Fibroblast of skin of scalp (primary cell): ENCODE data around the gene NDUFAF3. TPM values are rescaled to one million over a fixed set of nuclear protein-coding genes. Genes with fewer than 3 reads are reported as not detected.

Source experiments
- DNase-seq: peaks from one replicate; pipeline ENCODE4 v3.0.0-alpha.2; 2013
- polyA plus RNA-seq, 2 experiments: library from polyadenylated mRNA; unstranded; fragments of 120-200 nt; gene quantifications; one replicate each; pipeline ENCODE4 v1.2.1, GENCODE V29; 2013; ENCODE audit not compliant: insufficient read length in 2 of 2

The NDUFAF3 gene
- 96.0 TPM for polyA plus RNA-seq (2013, experiment 1 of 2; ENCODE audit: insufficient read length)
- 85.9 TPM for polyA plus RNA-seq (2013, experiment 2 of 2; ENCODE audit: insufficient read length)

DNA sequence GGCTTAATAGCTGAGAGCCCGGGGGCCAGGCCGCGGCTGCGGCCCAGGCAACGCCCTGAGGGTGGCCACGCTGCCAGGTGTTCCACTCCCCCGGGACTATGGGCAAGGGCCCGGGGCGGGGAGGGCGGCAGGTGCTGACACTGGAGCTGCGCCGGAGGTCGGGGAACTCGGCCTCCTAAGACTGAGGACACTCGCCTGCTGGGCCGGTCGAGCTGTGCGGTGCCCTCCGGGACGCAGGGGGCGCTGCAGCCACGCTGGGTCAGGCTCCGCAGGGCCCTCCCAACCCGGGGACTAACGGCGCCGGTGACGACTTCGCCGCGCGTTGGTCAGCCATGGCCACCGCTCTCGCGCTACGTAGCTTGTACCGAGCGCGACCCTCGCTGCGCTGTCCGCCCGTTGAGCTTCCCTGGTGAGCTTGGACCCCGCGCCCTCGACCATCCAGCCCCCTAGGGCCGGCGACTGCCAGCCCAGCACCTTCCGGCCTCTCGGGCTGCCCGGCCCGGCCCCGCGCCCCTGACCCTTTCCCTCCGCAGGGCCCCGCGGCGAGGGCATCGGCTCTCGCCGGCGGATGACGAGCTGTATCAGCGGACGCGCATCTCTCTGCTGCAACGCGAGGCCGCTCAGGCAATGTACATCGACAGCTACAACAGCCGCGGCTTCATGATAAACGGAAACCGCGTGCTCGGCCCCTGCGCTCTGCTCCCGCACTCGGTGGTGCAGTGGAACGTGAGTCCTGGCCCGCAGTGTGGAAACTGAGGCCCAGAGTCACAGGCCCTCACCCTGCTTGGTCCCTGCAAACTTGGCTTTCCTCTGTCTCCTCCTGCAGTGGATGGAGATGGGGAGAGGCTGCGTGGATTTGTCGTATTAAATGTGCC lies at the start of gene NDUFAF3:
TSS of gene NDUFAF3 (plus strand) at position 309 of the 875 bp plus-strand sequence. CDS start at position 333, 24 bp downstream.
- DNase-seq = peak; percentile 92

GRCh38 chr3:48974076-48974864 lies 47.7 kb upstream of the NDUFAF3 start:
- no peak for DNase-seq

DNA sequence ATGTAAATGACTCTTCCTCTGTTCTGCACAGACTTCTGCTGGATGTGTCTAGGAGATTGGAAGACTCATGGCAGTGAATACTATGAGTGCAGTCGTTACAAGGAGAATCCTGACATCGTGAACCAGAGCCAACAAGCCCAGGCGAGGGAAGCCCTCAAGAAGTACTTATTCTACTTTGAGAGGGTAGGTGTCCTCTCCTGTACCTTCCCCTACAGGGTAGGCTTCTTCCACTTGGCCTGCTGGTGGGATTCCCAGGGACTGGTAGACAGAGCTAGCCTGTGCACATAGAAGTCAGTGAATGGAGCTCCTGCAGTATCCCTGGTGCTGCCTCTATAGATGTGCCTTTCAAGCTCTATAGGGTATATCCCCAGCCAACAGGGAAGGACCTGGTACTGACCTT lies 42.5 kb upstream of the NDUFAF3 start:
- no peak for DNase-seq

DNA sequence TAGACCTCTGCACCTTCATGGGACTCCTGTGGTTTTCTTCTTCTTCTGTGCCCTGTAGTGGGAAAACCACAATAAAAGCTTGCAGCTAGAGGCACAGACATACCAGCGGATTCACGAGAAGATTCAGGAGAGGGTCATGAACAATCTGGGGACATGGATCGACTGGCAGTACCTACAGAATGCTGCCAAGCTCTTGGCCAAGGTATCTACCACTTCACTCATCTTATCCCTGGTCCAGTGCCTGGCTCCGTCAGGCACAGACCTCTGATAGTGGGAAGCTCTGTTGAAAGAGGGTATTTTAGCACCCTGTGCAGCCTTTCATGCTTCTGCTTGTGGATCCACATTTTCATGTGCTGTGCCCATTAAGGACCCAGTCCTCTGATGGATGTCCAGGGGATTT lies 41.6 kb upstream of the NDUFAF3 start:
- no peak for DNase-seq

DNA sequence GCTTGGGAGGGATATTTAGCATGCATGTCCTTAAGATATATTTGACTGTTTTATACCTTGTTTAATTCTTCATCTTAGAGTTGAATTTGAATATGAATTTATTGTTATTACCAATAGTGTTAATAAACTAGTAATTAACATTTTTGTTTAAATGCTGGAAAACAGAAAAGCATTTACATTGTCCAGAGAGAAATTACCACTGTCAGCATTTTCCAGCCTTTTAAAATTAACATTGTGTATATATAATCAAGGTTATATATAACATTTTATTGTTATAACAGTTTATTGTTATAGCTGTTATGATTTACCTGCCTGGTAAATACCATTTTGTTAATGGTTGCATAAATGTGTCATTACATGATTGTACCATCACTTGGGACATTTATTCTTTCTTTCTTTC lies 39.9 kb upstream of the NDUFAF3 start:
- DNase-seq = no peak

DNA sequence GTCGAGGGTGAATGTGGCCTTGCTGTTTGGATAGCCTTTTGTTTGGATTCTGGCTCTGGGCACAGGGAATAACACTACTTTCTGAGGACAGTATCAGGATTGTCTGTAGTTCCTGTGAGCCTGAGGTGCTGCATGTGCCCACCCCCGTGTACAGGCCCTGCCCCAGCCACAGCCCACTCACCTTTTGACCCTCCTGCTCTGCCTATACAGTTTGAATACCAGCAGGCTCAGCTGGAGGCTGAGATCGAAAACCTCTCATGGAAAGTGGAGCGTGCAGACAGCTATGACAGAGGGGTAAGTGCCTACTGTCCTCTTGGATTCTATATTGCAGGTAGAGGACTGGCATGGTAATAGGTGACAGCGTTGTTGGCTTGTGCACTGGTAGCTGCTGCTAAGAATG lies 39.2 kb upstream of the NDUFAF3 start:
- no peak for DNase-seq

GRCh38 chr3:48983096-48983495 lies 38.8 kb upstream of the NDUFAF3 start:
- DNase-seq = no peak

DNA sequence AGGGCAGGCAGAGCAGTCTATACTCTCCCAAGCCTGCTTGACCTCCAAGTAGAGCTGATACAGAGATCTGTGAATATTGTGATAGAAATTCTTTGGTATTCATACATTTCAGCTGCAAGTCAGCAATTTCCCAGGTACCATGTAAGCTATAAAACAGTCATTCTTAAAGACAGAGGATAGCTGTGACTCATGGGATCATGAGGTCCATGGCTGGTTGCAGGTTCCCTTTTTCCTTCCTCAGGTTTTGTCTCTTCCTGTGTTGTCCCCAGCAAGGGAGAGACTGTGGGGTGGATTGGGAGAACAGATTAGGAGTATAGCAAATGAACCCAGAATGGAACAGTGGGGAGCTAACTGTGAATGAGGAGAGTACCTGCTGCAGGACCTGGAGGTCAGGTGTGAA lies 37.3 kb upstream of the NDUFAF3 start:
- DNase-seq = no peak

- DNase-seq = no peak
Measured at GRCh38 chr3:48985831-48986376, 36.0 kb upstream of the NDUFAF3 start.

GRCh38 chr3:48989126-48989795 lies 32.7 kb upstream of the NDUFAF3 start:
- no peak for DNase-seq

GRCh38 chr3:48989796-48990635 lies 31.9 kb upstream of the NDUFAF3 start, which contains the start of gene P4HTM:
Gene P4HTM (plus strand): TSS chr3:48990241. CDS start chr3:48990257, 16 bp downstream.
- DNase-seq = peak; percentile 95

DNA sequence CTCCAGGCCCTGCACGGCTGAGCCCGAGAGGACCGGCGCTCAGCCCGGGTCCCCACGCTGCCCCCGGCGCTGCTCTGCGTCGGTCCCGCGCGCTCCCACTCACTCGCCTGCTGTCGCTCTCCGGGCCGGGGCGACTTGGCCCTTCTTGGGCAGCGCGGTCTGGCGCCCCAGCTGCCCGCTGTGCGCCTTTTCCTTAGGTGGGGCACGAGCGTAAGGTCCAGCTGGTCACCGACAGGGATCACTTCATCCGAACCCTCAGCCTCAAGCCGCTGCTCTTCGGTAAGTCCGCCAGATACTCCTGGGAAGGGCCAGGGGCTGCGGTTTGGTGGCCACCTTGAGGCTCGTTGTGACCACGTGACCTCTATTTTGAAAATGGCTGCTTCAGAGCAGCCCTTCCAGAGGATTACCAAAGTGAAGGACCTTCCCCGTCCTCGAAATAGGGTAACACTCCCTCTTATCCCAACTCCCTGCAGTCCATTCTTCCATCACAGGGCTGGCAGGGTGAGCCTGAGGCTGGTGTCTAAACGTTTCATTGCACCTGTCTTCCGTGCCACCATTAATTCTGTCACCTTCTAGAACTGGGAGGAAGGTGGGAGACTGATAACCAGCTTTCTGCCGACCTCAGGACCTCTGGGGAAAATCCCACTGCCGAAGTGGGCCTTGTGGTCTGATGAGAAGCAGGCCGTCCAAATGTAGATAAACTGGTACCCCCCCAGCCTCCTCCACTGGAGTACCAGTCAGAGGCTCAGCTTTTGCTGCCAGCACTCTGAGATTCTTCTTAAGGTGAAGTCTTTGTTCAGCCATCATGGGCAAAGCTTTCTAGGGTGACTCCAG lies 31.1 kb upstream of the NDUFAF3 start:
- no peak for DNase-seq

- DNase-seq = no peak
Measured at GRCh38 chr3:48991851-48992545, 29.9 kb upstream of the NDUFAF3 start.

DNA sequence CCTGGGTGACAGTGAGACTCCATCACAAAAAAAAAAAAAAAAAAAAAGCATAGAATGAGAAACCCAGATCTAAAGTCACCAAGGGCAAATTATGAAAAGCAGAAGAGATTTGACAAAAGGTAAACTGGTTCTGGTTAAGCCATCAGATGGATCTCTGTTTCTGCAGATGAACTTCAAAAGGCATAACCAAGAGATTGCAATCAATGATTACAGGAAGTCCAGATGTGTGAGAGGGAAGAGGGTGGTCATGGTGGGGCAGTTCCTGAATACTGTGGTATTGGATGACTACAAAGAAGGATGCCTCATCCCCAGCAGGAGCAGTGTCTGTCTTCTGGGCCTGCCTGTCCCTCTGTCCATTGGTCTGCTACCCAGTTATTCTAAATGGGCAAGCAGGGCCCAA lies 28.1 kb upstream of the NDUFAF3 start:
- no peak for DNase-seq

DNA sequence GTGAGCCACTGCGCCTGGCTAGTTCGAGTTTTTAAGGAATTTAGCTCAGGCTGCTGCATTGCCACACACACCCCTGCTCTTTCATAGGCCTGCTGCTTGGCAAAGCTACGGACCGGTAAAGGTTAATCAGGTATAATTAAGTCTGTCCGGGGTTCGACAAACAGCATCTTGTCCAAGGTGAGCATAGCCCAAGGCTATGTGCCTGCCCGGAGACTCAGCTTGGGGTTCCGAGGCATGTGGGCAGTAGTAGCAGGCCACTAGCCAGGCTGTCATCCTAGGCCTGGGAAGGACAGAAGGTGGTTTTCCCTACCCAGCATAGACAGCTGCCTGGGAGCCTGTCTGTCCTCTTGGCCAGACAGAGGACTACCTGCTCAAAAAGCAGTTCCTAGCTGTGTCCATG lies 25.3 kb upstream of the NDUFAF3 start:
- DNase-seq = no peak

- no peak for DNase-seq
Measured at GRCh38 chr3:48997102-48997635, 24.8 kb upstream of the NDUFAF3 start.

GRCh38 chr3:48997714-48998637 lies 23.9 kb upstream of the NDUFAF3 start:
- DNase-seq = no peak

DNA sequence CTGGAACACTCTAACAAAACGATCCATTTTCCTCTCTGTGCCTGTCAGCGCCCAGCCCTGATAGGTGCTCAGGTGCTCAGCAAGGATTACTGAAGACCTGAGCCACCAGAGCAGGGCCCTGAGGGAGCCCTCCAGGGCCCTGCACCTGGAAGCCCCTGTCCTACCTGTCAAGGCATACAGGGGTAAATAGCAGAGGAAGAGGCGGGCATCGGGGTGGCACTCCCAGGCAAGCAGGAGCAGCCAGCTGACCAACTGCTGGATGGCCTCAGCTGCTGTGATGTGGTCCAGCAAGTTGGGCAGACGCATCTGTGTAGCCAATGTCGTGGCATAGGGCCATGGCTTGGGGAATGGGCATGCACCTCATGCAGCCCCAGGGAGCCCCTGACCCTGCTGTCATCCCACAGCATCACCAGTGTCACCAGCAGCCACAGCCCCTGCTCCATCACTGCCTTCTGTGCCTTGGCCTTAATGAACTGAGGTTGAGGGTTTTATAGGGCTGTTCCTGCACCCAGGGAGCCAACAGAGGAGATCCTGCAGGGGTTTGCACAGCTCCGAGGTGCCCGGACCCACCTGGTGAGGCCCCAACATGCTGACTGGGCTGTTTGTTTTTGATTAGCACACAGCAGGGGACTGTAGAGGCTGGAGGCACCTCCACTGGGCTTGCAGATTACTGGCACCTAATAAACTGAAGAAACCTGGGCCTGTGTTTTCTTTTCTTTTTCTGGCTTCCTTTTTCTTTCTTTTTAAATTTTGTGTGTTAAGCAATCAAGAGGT lies 22.6 kb upstream of the NDUFAF3 start:
- no peak for DNase-seq
